Measurements from ENCODE around the gene ZNF862. TPM values are rescaled to one million over a fixed set of nuclear protein-coding genes. Genes with fewer than 3 reads are reported as not detected.

Gene ZNF862
- total and polyA plus RNA-seq, 2 of the 13 experiments (the other 11 are each of a cell fraction or from before 2014, with no cell fraction given), result 0.89 to 2.0 TPM

DNA sequence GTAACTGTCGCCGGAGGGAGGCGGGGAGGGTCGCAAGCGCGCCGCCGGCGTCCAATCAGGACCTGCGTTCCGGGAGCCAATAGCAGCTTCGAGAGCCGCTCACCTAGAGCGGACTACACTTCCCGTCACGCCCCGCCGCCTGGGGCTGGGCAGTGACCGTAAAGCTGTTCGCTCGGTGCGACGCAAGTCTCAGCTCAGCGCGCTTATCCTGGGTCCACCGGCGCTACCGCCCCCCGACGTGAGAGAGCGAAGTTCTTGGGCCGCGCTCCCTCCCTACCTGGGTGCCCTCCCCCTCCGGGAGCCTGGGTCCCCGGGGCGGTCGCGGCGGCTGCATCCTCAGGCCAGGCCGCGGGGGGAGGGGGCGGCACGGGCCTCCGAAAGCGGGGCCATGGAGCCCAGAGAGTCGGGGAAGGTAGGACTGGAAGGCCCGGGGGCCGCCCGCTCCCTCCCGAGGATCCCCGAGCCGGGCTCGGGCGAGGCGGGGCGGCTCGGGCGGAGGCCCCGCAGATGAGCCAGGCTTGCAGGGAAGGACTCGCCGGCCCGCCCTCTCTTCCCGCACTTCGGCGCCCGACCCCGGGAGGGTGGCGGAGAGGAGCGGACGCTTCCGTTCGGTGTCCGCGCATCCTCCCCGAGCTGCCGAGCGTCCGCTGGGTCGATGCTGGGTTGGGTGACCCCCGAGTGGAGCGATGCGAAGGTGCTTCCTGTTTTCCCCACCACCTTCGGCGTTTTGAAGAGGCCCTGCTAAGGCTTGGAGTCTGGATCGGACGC lies at the start of gene ZNF862 (continued):
- TF ChIP-seq ZNF768 (CRISPR knock-in tag; IDR thresholded peaks at IDR 0.05) (peak; percentile 60; the same call in 1 of the 2 replicates), ZBTB1 (CRISPR knock-in tag; IDR thresholded peaks at IDR 0.05; ENCODE audit: borderline replicate concordance) (no peak), ZFP1 (CRISPR knock-in tag; IDR thresholded peaks at IDR 0.05) (no peak; the same call in 1 of the 2 replicates), RARG (CRISPR knock-in tag; IDR thresholded peaks at IDR 0.05; ENCODE audit: low read depth) (peak; percentile 78; the same call in 1 of the 2 replicates), ERF (CRISPR knock-in tag; IDR thresholded peaks at IDR 0.05) (peak; percentile 67; the same call in 1 of the 2 replicates), CENPX (CRISPR knock-in tag; IDR thresholded peaks at IDR 0.05) (no peak), ZNF83 (CRISPR knock-in tag; IDR thresholded peaks at IDR 0.05; ENCODE audit: borderline replicate concordance) (peak; percentile 53; the same call in 1 of the 2 replicates), YEATS4 (CRISPR knock-in tag; IDR thresholded peaks at IDR 0.05; ENCODE audit: borderline replicate concordance) (peak; percentile 60; the same call in 1 of the 2 replicates), KLF13 (CRISPR knock-in tag; IDR thresholded peaks at IDR 0.05) (no peak), GLI4 (CRISPR knock-in tag; IDR thresholded peaks at IDR 0.05; ENCODE audit: borderline replicate concordance) (peak; percentile 58; the same call in 1 of the 2 replicates), CBX2 (IDR thresholded peaks at IDR 0.05; ENCODE audit: low read depth, low read length) (no peak), CBX2 (CRISPR knock-in tag; IDR thresholded peaks at IDR 0.05; ENCODE audit: low read depth) (peak; percentile 92; the same call in 1 of the 2 replicates), KDM4B (CRISPR knock-in tag; IDR thresholded peaks at IDR 0.05) (no peak), PCBP1 (IDR thresholded peaks at IDR 0.05; ENCODE audit: borderline replicate concordance, low read depth, low read length) (peak; percentile 78; the same call in 1 of the 2 replicates), FOXK2 (IDR thresholded peaks at IDR 0.05) (no peak), HOXA3 (CRISPR knock-in tag; IDR thresholded peaks at IDR 0.05) (peak; percentile 51; the same call in 1 of the 2 replicates), YY1 (IDR thresholded peaks at IDR 0.05; ENCODE audit: insufficient read depth, insufficient replicate concordance, low read depth, low read length) (peak; percentile 56), JUND (CRISPR knock-in tag; IDR thresholded peaks at IDR 0.05) (peak; percentile 49), PITX1 (CRISPR knock-in tag; IDR thresholded peaks at IDR 0.05) (peak; percentile 20; the same call in 1 of the 2 replicates), ZKSCAN1 (IDR thresholded peaks at IDR 0.05; ENCODE audit: low read length) (no peak), ZNF136 (CRISPR knock-in tag; IDR thresholded peaks at IDR 0.05; ENCODE audit: low read depth) (no peak), SALL2 (CRISPR knock-in tag; IDR thresholded peaks at IDR 0.05) (peak; percentile 74), HDAC1 (CRISPR knock-in tag; IDR thresholded peaks at IDR 0.05) (peak; percentile 85), TAF1 (CRISPR knock-in tag; IDR thresholded peaks at IDR 0.05) (peak; percentile 73; the same call in 1 of the 2 replicates), ZNF33A (CRISPR knock-in tag; IDR thresholded peaks at IDR 0.05; ENCODE audit: borderline replicate concordance) (no peak), SNRNP70 (IDR thresholded peaks at IDR 0.05; ENCODE audit: low read depth, low read length) (no peak)
- TF ChIP-seq, protein P1, sequence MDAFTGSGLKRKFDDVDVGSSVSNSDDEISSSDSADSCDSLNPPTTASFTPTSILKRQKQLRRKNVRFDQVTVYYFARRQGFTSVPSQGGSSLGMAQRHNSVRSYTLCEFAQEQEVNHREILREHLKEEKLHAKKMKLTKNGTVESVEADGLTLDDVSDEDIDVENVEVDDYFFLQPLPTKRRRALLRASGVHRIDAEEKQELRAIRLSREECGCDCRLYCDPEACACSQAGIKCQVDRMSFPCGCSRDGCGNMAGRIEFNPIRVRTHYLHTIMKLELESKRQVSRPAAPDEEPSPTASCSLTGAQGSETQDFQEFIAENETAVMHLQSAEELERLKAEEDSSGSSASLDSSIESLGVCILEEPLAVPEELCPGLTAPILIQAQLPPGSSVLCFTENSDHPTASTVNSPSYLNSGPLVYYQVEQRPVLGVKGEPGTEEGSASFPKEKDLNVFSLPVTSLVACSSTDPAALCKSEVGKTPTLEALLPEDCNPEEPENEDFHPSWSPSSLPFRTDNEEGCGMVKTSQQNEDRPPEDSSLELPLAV (CRISPR knock-in tag; conservative IDR thresholded peaks at IDR 0.05; ENCODE audit: low read depth), result no peak
- TF ChIP-seq, protein P2, sequence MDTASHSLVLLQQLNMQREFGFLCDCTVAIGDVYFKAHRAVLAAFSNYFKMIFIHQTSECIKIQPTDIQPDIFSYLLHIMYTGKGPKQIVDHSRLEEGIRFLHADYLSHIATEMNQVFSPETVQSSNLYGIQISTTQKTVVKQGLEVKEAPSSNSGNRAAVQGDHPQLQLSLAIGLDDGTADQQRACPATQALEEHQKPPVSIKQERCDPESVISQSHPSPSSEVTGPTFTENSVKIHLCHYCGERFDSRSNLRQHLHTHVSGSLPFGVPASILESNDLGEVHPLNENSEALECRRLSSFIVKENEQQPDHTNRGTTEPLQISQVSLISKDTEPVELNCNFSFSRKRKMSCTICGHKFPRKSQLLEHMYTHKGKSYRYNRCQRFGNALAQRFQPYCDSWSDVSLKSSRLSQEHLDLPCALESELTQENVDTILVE (CRISPR knock-in tag; IDR thresholded peaks at IDR 0.05), result peak; percentile 92
- TF ChIP-seq, protein P3, sequence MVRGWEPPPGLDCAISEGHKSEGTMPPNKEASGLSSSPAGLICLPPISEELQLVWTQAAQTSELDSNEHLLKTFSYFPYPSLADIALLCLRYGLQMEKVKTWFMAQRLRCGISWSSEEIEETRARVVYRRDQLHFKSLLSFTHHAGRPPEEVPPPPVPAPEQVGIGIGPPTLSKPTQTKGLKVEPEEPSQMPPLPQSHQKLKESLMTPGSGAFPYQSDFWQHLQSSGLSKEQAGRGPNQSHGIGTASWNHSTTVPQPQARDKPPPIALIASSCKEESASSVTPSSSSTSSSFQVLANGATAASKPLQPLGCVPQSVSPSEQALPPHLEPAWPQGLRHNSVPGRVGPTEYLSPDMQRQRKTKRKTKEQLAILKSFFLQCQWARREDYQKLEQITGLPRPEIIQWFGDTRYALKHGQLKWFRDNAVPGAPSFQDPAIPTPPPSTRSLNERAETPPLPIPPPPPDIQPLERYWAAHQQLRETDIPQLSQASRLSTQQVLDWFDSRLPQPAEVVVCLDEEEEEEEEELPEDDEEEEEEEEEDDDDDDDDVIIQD (CRISPR knock-in tag; IDR thresholded peaks at IDR 0.05; ENCODE audit: low read depth), result no peak
